Measurements from ENCODE around the gene MTHFD1L.
"Not testable (repeated sequence)": the region's sequence is repeated elsewhere in the genome, so short reads cannot be mapped to it uniquely, and the experiment has no call there.

The MTHFD1L gene

DNA sequence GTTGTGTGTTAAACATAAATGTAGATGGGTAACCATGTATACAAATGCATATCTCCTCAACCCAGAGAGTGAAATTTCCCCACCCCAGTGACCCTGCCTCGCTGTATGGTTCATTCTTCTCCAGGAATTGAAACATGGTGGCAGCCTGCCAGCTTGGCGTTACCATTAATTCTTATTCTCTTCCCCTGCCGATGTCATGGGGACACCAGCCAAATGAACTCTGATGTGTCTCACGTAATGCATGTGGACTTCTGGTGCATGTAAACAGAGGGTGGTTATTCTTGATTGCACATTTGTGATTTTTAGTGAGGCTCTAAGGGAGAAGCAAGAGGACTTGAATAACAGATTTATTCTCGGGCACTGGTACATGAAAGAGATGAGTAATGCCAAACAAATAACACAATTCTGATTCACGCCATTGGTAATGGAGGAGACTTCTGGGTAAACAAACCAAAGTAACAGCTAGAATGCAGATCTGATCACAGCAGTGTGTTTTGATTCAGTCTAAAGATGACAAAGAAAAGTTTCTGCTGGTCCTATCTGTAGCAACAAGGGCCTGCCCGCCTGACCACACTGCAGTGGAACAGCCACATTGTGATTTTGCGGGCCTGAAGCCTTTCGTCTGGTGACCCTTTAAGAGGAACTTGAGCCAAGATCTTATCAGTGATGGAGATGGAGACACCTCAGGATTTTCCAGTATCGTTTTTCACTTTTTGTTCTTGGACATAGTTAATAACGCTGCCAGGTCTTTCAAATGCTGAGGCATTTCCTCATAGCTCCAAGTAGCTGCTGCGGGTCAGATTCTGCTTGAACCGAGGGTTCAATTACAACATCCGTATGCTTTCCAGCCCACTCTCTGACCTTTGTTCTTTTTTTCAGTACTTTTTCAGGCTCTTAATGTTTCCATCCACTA lies 202.4 kb downstream of the MTHFD1L start:
- no peak for DNase-seq (ENCODE audit: low read depth, low spot score)

DNA sequence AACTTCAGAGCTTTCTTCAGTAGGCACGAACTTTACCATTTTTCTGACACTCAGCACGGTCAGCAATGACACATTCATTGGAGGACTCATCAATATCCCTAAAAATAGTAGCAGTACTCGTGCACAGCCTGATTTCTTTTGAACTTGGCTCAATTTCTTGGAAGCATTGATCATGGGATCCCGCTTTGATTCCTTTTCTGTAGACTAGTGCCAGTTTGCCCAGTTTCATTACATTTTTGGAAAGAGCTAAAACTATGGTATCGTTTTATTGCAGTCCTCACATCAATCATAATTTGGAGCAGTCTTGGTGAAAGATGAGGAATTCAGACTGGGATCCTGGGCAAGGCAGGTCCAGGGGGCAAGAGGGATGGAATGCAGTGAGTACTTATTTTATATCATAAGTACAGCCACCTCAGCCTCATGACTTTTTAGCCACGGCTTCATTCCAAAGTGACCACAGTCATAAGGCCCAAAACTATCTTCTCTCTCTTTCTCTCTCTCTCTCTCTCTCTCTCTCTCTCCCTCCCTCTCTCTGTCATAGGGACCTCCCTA lies 203.3 kb downstream of the MTHFD1L start:
- DNase-seq (ENCODE audit: low read depth, low spot score): no peak

DNA sequence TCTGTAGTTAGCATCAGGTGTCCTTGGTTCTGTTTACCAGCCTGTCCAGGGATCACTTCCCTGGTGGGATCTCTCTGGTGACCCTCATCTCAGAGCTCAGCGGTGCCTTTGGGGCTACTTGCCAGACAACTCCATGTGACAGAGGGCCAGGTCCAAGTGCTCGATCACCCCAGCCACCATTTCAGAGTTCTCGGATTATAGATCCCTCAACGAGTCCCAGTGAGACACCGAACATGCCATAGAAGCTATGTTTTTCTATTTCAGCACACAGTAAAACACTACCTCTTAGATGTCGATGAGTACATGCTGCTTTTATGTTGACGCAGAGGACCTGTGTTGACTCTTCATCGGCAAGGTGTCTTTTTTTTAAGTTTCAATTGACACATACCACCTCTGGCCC lies 204.1 kb downstream of the MTHFD1L start:
- DNase-seq (ENCODE audit: low read depth, low spot score): no peak

DNA sequence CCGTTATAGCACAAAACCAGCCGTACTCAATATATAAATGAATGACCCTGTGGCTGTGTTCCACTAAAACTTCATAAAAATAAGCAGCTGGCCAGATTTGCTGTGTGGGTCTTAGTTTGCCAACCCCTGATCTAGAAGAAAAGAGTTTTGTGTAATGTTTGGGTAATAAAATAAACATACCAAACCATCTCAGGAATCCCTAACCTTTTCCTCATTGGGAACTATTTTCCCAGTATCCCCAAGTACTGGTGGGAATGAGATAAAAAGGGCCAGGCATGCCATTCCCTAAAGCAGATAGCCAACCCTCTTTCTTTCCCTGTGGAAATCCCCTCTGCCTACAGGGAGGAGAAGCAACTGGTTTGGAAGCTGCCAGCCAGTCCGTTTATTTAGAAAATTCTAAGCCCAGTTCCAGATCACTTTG lies 205.1 kb downstream of the MTHFD1L start:
- DNase-seq (ENCODE audit: low read depth, low spot score): no peak

DNA sequence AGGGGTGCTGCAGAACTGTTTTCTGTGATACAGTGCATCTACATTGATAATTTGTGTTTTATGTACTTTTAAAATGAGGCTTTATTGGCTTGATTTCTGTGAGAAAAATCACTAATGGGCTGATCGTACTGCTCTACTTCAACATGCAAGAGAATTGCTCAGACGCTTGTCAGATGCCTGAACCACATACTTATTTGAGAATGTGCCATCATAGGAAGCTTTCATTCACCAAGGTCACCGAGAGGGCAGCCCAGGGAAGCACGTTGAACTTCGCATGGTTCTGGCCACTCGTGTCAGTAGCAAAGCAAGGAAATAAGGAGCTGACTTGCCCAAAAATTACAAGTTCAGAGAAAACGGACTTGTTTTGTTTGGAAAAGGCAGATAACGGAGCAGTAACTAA lies 205.8 kb downstream of the MTHFD1L start:
- no peak for DNase-seq (ENCODE audit: low read depth, low spot score)

DNA sequence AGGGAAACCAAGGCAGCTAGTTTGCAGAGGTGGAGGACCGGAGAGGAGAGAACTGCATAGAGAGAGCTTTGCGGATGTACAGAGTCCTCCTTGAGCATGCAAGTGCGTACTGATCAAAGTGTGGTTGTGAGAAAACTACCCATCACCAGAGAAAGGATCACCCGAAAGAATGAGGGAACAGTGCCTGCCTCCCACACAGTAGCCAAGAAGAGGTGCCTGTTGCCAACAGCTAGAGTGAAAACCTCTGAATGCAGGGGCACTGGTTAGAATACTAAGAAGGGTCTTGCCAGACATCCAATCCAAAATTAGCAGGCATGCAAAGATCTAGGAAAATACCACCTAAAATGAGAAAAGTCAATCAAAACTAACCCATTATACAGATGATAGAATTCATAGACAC lies 207.6 kb downstream of the MTHFD1L start:
- DNase-seq (ENCODE audit: low read depth, low spot score): no peak

DNA sequence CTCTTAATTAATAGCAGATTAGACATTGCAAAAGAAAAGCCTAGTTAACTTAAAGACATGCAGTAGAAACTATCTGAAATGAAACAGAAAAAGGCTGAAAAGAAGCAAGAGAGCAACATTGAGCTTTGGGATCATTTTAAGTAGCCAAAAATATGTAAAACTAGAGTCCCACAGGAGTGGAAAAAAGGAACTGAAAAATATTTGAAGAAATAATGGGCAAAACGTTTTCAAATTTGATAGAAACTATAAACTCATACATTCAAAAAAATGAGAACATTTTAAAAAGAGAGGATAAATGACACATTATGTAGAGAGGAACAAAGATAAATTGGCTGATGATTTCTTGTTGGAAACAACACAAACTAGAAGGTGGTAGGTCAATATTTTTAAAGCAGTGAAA lies 208.2 kb downstream of the MTHFD1L start:
- no peak for DNase-seq (ENCODE audit: low read depth, low spot score)

DNA sequence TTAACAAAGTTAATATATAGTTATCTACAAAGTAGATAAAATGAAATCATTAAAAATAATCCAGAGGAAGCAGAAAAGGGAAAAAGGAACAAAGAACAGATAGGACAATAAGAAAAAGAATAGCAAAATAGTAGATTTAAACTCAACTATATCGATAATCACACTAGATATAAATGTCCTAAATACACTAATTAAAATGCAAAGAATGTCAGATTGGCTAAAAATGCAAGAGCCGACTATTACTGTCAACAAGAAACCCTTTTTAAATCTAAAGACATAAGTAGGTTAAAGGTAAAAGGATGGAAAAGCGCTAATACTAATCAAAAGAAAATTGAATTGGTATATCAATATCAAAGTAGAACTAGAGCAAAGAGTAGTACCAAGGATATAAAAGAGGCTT lies 209.5 kb downstream of the MTHFD1L start:
- DNase-seq (ENCODE audit: low read depth, low spot score): no peak

DNA sequence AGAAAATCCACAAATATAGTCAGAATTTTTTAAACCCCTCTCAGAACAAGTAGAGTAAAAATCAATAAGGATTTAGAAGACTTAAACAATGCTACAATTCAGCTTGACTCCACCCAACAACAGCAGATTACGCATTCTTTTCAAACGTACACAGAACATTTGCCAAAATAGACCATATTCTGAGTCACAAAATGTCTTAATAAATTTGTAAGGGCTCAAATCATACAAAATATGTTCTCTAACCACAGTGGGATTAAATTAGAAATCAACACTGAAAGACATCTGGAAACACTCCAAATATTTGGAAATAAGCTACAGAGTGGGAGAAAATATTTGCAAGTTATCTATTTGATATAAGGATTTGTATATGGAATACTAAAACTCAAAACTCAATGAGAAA lies 210.0 kb downstream of the MTHFD1L start:
- no peak for DNase-seq (ENCODE audit: low read depth, low spot score)

DNA sequence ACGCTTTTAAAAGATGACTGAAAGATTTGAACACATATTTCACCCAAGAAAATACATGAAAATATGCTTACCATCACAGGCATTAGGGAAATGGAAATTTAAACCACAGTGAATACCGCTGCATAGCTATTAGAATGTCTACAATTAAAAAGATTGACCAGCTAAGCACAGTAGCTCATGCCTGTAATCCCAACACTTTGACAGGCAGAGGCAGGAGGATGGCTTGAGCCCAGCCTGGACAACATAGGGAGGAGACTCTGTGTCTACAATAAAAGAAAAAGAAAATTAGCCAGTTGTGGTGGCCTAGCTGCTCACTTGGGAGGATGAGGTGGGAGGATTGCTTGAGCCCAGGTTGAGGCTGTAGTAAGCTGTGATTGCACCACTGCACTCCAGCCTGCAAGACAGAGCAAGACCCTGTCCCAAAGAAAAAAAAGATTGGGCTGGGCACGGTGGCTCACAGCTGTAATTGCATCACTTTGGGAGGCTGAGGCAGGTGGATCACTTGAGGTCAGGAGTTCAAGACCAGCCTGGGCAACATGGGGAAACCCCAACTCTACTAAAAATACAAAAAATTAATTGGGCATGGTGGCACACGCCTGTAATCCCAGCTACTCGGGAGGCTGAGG lies 210.5 kb downstream of the MTHFD1L start:
- no peak for DNase-seq (ENCODE audit: low read depth, low spot score)

DNA sequence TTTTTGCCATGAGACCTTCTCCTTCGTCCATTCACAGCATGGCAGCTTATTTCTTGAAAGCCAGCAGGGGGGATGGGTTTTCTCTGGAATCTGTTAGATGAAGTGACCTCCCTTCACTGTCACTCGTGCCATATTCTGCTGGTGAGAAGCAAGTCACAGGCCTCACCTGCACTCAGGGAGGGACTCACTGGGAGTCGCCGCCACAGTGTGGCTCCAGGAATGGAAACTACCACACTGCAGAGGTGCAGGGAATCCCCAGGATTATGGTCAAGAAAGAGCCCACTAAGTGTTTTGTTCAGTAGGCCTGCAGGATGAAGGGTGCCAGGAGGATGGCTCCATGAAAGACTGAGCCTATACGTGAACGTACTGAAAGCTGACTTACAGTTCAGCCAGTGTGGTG lies 213.2 kb downstream of the MTHFD1L start:
- no peak for DNase-seq (ENCODE audit: low read depth, low spot score)

DNA sequence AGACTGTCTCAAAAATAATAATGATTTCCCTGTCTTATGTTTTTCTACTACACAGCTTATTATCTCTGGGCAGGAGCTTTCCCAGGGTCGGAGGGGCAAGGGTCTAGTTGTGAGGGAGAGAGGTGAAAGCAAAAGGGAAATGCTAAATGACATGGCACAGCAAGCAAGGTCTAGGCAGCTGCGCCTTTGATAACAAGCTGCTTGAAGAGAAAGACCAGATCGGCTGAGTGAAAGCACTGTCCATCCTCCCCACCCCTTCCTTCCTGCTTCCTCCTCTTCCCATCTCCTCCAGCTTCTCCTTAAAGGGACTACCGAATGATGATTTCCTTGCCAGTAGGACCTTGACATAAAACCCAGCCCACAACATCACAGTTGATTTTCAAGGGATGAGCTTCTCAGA lies 216.2 kb downstream of the MTHFD1L start:
- no peak for DNase-seq (ENCODE audit: low read depth, low spot score)

DNA sequence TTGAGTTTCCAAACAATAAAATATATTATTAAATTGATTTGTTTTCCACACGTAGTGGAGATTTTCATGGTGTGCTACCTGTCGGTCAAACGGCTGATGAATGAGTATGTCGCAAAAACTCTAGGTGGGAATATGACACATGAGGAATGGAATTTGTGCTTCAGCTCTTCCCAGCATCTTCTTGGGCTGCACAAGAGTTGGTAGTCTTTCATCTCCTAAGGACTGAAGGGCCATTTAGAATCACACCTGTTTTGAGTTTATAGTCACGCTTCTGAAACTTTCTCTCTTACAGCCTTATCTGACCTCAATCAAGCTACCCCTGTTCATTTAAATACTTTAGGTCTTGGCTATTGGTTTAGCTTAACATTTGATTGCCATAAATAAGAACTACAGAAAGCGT lies 216.6 kb downstream of the MTHFD1L start:
- no peak for DNase-seq (ENCODE audit: low read depth, low spot score)

DNA sequence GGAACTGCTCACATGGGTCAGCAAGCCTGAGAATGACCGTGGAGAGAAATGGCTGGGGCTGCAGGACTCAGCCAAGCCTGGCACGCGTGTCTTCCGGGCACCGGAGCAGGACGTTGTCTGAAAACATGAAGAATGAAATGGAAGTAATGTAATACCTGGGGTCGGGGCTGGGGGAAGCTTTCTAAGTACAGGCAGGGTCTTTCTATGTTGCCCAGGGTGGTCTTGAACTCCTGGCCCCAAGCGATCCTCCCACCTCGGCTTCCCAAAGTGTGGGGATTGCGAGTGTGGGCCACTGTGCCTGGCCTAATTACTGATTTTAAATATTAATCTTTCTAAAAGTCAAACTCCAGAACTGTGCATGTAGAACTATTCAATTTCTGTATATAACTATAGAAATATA lies 218.8 kb downstream of the MTHFD1L start:
- DNase-seq (ENCODE audit: low read depth, low spot score): no peak

DNA sequence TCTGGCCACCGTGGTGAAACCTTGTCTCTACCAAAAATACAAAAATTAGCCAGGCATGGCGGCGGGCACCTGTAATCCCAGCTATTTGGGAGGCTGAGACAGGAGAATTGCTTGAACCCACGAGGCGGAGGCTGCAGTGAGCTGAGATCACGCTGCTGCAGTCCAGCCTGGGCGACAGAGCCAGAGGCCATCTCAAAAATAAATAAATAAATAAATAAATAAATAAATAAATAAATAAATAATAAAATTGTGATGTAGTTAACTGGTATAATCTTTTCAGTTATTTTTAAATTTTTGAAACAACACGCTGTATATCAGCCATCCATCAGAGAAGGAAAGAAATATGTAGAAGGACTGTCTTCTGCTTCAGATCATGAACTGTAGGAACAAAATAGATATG lies 221.6 kb downstream of the MTHFD1L start:
- not testable (repeated sequence) for DNase-seq (ENCODE audit: low read depth, low spot score)

DNA sequence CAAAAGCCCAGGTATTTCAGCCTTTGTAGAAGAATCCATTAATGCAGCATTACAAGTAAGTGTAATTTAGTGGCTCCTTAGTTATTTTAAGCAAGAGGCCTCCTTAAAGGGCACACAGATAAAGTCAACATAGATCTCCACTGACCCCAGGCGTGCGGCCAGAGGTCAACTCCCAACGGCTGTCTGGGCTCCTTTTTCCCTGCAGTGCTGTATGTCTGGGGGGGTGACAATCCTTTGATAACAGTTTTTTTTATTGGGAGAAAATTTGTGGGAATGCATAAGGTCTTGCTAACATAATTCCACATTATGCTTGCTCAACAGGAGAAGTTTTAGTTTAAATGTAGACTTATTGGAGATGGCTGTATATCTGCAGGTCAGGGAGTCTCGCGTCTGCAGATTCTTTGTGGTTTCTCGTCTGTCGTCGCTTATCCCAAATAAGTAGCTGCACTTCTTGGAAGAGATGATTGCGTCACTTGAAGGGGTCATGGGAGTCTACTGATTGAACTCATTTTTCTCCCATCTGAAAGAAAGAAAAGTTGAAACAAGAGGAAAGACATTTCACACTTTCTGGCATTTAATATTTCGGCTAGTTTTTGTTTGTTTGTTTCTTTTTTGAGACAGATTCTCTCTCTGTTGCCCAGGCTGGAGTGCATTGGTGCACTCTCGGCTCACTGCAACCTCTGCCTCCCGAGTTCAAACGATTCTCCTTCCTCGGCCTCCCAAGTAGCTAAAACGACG lies 222.5 kb downstream of the MTHFD1L start:
- no peak for DNase-seq (ENCODE audit: low read depth, low spot score)

DNA sequence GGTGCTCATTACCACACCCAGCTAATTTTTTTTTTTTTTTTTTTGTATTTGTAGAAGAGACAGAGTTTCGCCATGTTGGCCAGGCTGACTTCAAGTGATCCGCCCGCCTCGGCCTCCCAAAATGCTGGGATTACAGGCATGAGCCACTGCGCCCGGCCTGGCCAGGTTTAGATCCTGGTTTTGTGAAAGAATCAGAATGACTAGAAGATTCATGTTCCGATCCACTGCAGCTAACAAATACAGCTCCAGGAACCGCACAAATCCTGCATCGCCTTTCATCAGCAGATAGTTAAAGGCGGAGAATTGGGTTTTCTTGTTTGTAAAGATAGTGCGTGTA lies 223.1 kb downstream of the MTHFD1L start:
- DNase-seq (ENCODE audit: low read depth, low spot score): no peak

DNA sequence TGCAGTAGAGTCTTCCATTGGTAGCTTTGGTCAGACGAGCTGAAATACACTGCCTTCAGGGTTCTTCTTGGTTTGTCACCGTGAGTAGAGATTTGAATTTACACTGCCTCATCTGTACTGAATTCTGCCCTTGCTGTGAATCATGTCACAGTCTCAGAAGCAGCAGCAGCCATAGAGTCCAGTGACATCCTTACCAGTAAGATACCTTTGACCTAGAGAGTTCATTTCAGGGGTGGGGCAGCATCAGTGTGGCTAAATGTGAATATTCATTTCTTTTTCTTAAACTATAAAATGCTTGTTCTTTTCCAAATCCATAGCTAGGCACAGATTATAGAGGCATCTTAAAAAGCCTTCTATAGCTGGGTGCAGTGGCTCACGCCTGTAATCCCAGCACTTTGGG lies 223.5 kb downstream of the MTHFD1L start:
- no peak for DNase-seq (ENCODE audit: low read depth, low spot score)

DNA sequence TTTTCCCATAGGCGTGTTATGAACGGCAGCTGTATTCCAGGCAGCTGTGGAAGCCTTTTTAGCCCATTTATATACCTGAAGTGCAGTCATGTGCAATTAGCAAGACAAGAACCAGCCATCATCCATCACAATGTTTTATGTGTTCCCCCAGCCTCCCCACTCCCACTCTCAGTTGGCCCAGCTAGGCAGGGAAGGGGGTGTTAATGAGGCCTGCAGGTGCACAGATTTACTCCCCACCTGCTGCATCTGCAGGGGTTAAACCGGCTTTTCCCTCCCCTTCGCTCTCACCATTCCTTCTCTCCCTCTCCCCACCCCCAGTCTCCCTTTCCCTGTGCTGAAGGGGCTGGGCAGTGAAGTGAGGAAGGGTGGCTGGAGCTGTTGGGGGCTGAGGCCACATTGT lies 224.5 kb downstream of the MTHFD1L start:
- no peak for DNase-seq (ENCODE audit: low read depth, low spot score)

DNA sequence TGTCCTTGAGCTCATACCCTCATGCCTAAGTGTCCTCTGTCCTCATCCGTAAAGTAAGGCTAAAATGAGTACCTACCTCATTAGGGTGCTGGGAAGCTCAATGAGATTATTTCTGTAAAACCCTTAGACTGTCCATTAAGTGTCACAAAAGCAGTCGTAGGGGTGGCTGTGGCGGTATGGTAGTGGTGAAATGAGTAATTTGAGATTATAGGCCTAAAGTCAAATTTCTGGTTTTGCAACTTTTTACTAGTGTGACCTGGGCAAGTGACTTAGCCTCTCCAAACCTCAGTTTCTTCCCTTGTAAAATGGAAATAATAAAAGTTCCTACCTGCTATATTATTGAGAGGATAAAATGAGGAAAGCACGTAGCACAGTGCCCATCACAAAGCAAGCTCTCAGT lies 226.1 kb downstream of the MTHFD1L start:
- no peak for DNase-seq (ENCODE audit: low read depth, low spot score)

DNA sequence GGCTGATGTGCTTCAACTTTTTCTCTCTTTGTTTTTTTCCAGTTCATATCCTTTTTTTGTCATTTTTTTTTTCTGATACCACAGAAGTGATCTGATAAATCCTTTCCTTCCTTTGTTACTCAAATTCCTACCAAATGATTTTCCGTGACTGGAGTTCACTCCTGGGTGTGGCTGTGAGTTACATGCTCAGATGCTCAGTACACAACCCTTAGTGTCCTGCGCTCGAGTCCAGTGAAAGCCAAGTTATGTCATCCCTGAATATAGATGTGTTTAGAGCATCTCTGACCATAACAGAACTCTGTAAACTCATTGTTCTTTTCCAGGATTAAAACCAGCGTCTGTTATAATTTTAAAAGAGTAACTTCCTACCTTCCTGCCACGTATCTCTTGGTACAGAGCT lies 227.1 kb downstream of the MTHFD1L start:
- DNase-seq (ENCODE audit: low read depth, low spot score): no peak

DNA sequence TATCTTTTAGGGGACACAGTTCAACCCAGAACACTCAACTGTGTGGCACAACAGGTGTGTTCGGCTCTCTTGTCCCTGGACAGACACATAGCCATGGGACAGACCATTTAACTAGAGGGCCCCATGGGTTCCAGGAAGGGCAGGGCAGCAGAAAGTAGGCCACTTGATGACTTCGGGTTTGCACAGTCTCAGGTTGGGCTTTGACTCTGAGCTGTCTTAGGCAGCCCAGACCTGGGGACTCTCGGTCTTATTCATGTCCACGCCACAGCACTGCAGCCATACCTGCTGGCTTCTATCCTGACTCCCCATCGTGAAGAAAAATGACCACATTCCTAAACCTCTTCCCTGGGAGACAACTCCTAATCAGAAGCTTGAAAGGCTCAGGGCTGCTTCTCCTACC lies 228.2 kb downstream of the MTHFD1L start:
- no peak for DNase-seq (ENCODE audit: low read depth, low spot score)
